GM10266 (cell line): ENCODE measurements around the gene FAM83C.

ENCODE experiments used
- DNase-seq: peaks from one replicate; pipeline ENCODE4 v3.0.0; 2012; ENCODE audit errors: extremely low spot score
- CTCF ChIP-seq: IDR thresholded peaks from 2 replicates; pipeline ENCODE4 v1.5.1; 2012; ENCODE audit warnings: mild to moderate bottlenecking, low read depth; ENCODE audit not compliant: control insufficient read depth, insufficient read depth; ENCODE audit errors: missing control alignments

FAM83C gene

GRCh38 chr20:35243986-35244385 lies 48.2 kb downstream of the FAM83C start:
- no peak for TF ChIP-seq CTCF
- DNase-seq = no peak

- no peak for TF ChIP-seq CTCF
Observed at GRCh38 chr20:35243317-35243716, 48.9 kb downstream of the FAM83C start.

GRCh38 chr20:35240811-35241293 lies 51.4 kb downstream of the FAM83C start:
- DNase-seq = no peak
- TF ChIP-seq CTCF = no peak

More at GRCh38 chr20:35243317-35243716, 48.9 kb downstream of the FAM83C start:
- DNase-seq = no peak

- TF ChIP-seq CTCF = no peak
- no peak for DNase-seq
Observed at GRCh38 chr20:35240083-35240810, 52.0 kb downstream of the FAM83C start.

GRCh38 chr20:35238735-35239134 lies 53.5 kb downstream of the FAM83C start:
- TF ChIP-seq CTCF = no peak
- no peak for DNase-seq

GRCh38 chr20:35238170-35238569 lies 54.1 kb downstream of the FAM83C start:
- TF ChIP-seq CTCF = no peak
- DNase-seq = no peak

GRCh38 chr20:35237486-35237885 lies 54.7 kb downstream of the FAM83C start:
- no peak for DNase-seq
- TF ChIP-seq CTCF = no peak
